SJSA1 (cell line): ENCODE results near the gene OR5K3. TPM values are rescaled to one million over a fixed set of nuclear protein-coding genes. Genes with fewer than 3 reads are reported as not detected.
"Not testable (repeated sequence)": the region's sequence is repeated elsewhere in the genome, so short reads cannot be mapped to it uniquely, and the experiment has no call there.

Experiments
- DNase-seq, 2 experiments: peaks; one replicate each; pipeline ENCODE4 v3.0.0-alpha.2; 2015 to 2020; ENCODE audit warnings: low spot score in 2 of 2, low read depth in 1 of 2
- H3K27ac ChIP-seq: fragments of 250-450 bp; sonication (Bioruptor Pico); 2 replicates; pipeline ENCODE4 v1.5.1; 2020; ENCODE audit warnings: mild to moderate bottlenecking, moderate library complexity
- H3K27me3 ChIP-seq: fragments of 250-450 bp; sonication (Bioruptor Pico); replicated peaks from 2 replicates; pipeline ENCODE4 v1.5.1; 2020; ENCODE audit warnings: mild to moderate bottlenecking, moderate library complexity
- H3K36me3 ChIP-seq: fragments of 250-450 bp; sonication (Bioruptor Pico); 2 replicates; pipeline ENCODE4 v1.5.1; 2020; ENCODE audit warnings: mild to moderate bottlenecking
- H3K4me1 ChIP-seq: fragments of 250-450 bp; sonication (Bioruptor Pico); replicated peaks from 2 replicates; pipeline ENCODE4 v1.6.1; 2021; ENCODE audit warnings: mild to moderate bottlenecking
- H3K4me3 ChIP-seq: fragments of 250-450 bp; sonication (Bioruptor Pico); 2 replicates; pipeline ENCODE4 v1.5.1; 2020; ENCODE audit warnings: mild to moderate bottlenecking
- H3K9me3 ChIP-seq: fragments of 250-450 bp; sonication (Bioruptor Pico); replicated peaks from 2 replicates; pipeline ENCODE4 v1.5.1; 2020; ENCODE audit warnings: mild to moderate bottlenecking
- total RNA-seq: library from RNA; depleted of rRNA; stranded (reverse); fragments of >200 nt; shearing (Covaris generic); gene quantifications from 2 replicates; pipeline ENCODE4 v1.2.3, GENCODE V29; 2014; rRNA removed

The OR5K3 gene
- total RNA-seq, 1 experiment from 2014 or later = not detected

- DNase-seq = no peak
- Histone ChIP-seq H3K27me3 (no peaks in the 10 kb centered on the region), H3K36me3 (no peaks in the 10 kb centered on the region), H3K4me3 (no peak overlapping the region), H3K4me1 (no peaks in the 10 kb centered on the region), H3K9me3 (no peaks in the 10 kb centered on the region), H3K27ac (no peak overlapping the region)
Observed at GRCh38 chr3:98376631-98377030, 13.8 kb upstream of the OR5K3 start.

GRCh38 chr3:98388147-98388546 lies 2.3 kb upstream of the OR5K3 start:
- Histone ChIP-seq H3K27me3 (no peaks in the 10 kb centered on the region; the same call in 1 of the 2 replicates), H3K4me3 (no peak overlapping the region), H3K4me1 (no peaks in the 10 kb centered on the region), H3K27ac (no peak overlapping the region), H3K36me3 (no peaks in the 10 kb centered on the region), H3K9me3 (no peaks in the 10 kb centered on the region)
- DNase-seq = no peak

- Histone ChIP-seq H3K27me3 (no peaks in the 10 kb centered on the region), H3K27ac (no peak overlapping the region), H3K36me3 (no peaks in the 10 kb centered on the region), H3K4me1 (no peaks in the 10 kb centered on the region), H3K4me3 (no peak overlapping the region), H3K9me3 (no peaks in the 10 kb centered on the region)
- DNase-seq = no peak
Observed at GRCh38 chr3:98395101-98395500, 4.6 kb downstream of the OR5K3 start.

- H3K36me3 ChIP-seq, DNase-seq, H3K27ac ChIP-seq, H3K4me3 ChIP-seq, H3K27me3 ChIP-seq, H3K4me1 ChIP-seq, H3K9me3 ChIP-seq: not testable (repeated sequence)
Observed at GRCh38 chr3:98396482-98396881, 6.0 kb downstream of the OR5K3 start.

GRCh38 chr3:98398513-98398912 lies 8.0 kb downstream of the OR5K3 start:
- Histone ChIP-seq H3K4me3 (no peak overlapping the region), H3K27me3 (no peaks in the 10 kb centered on the region), H3K27ac (no peak overlapping the region), H3K36me3 (no peaks in the 10 kb centered on the region), H3K9me3 (no peaks in the 10 kb centered on the region), H3K4me1 (no peaks in the 10 kb centered on the region)
- DNase-seq = no peak

GRCh38 chr3:98402507-98402906 lies 12.0 kb downstream of the OR5K3 start:
- H3K27ac ChIP-seq = no peak overlapping the region
- H3K9me3 ChIP-seq = no peaks in the 10 kb centered on the region
- H3K4me3 ChIP-seq = no peak overlapping the region
- DNase-seq = no peak
- H3K4me1 ChIP-seq = no peaks in the 10 kb centered on the region
- H3K27me3 ChIP-seq = no peaks in the 10 kb centered on the region
- H3K36me3 ChIP-seq = no peaks in the 10 kb centered on the region

GRCh38 chr3:98404010-98404409 lies 13.5 kb downstream of the OR5K3 start:
- DNase-seq = no peak
- no peaks in the 10 kb centered on the region for H3K9me3 ChIP-seq
- no peaks in the 10 kb centered on the region for H3K36me3 ChIP-seq
- H3K4me3 ChIP-seq = no peak overlapping the region
- no peaks in the 10 kb centered on the region for H3K4me1 ChIP-seq
- no peak overlapping the region for H3K27ac ChIP-seq
- H3K27me3 ChIP-seq = no peaks in the 10 kb centered on the region

GRCh38 chr3:98406034-98406433 lies 15.6 kb downstream of the OR5K3 start:
- Histone ChIP-seq H3K4me1 (no peaks in the 10 kb centered on the region), H3K27me3 (no peaks in the 10 kb centered on the region), H3K36me3 (no peaks in the 10 kb centered on the region), H3K9me3 (no peaks in the 10 kb centered on the region), H3K4me3 (no peak overlapping the region), H3K27ac (no peak overlapping the region)
- DNase-seq = no peak

GRCh38 chr3:98432575-98432974 lies 42.1 kb downstream of the OR5K3 start:
- no peak for DNase-seq
- Histone ChIP-seq H3K4me1 (no peaks in the 10 kb centered on the region), H3K36me3 (no peaks in the 10 kb centered on the region), H3K27ac (no peak overlapping the region), H3K9me3 (0 out of 2 replicates have a peak, but pooled peaks cover 2% of the 10 kb centered on the region), H3K4me3 (no peak overlapping the region), H3K27me3 (no peaks in the 10 kb centered on the region)

- no peak overlapping the region for H3K4me3 ChIP-seq
- DNase-seq = no peak
- H3K36me3 ChIP-seq = no peaks in the 10 kb centered on the region
- no peak overlapping the region for H3K27ac ChIP-seq
- no peaks in the 10 kb centered on the region for H3K27me3 ChIP-seq
- H3K9me3 ChIP-seq = 0 out of 2 replicates have a peak, but pooled peaks cover 2% of the 10 kb centered on the region
- no peaks in the 10 kb centered on the region for H3K4me1 ChIP-seq
Observed at GRCh38 chr3:98433764-98434163, 43.3 kb downstream of the OR5K3 start.

GRCh38 chr3:98434412-98434811 lies 43.9 kb downstream of the OR5K3 start:
- Histone ChIP-seq H3K36me3 (no peaks in the 10 kb centered on the region), H3K4me3 (no peak overlapping the region), H3K27ac (no peak overlapping the region), H3K27me3 (no peaks in the 10 kb centered on the region), H3K9me3 (0 out of 2 replicates have a peak, but pooled peaks cover 2% of the 10 kb centered on the region), H3K4me1 (no peaks in the 10 kb centered on the region)
- DNase-seq = no peak

GRCh38 chr3:98440283-98440682 lies 49.8 kb downstream of the OR5K3 start:
- DNase-seq = no peak
- Histone ChIP-seq H3K4me1 (no peaks in the 10 kb centered on the region), H3K4me3 (no peak overlapping the region), H3K36me3 (no peaks in the 10 kb centered on the region), H3K27me3 (no peaks in the 10 kb centered on the region), H3K27ac (no peak overlapping the region), H3K9me3 (no peaks in the 10 kb centered on the region)

Other genes with a start within 250 kb of the OR5K3 start
- gene OR5H14, start 243.2 kb upstream of the OR5K3 start, total RNA-seq = not detected in 2 replicates
- not detected in 2 replicates for gene OR5H15, start 224.0 kb upstream of the OR5K3 start, total RNA-seq
- gene OR5H6, start 126.4 kb upstream of the OR5K3 start, total RNA-seq = not detected in 2 replicates
- not detected in 2 replicates for gene OR5H2, start 108.2 kb upstream of the OR5K3 start, total RNA-seq
- not detected in 2 replicates for gene OR5K4, start 36.8 kb upstream of the OR5K3 start, total RNA-seq
- gene OR5K1, start 72.5 kb downstream of the OR5K3 start, total RNA-seq = not detected in 2 replicates
- gene OR5K2, start 107.0 kb downstream of the OR5K3 start, total RNA-seq = not detected in 2 replicates
- 139 and 213 TPM in 2 replicates for gene CLDND1, start 132.2 kb downstream of the OR5K3 start, total RNA-seq
- not detected in 2 replicates for gene GPR15, start 141.3 kb downstream of the OR5K3 start, total RNA-seq
- gene CPOX, start 202.9 kb downstream of the OR5K3 start, total RNA-seq = 38.5 and 46.6 TPM in 2 replicates